Effector memory CD4-positive, alpha-beta T cell (primary cell): ENCODE measurements around the gene SLC22A23.

Experiments used
- DNase-seq, 3 donors: peaks; one replicate each; pipeline ENCODE4 v3.0.0-alpha.2; 2020
- H3K27ac ChIP-seq: 2 replicates; pipeline ENCODE4 v1.7.0; 2013; ENCODE audit warnings: mild to moderate bottlenecking, low read length, moderate library complexity; ENCODE audit not compliant: insufficient read depth, poor library complexity, severe bottlenecking
- H3K27me3 ChIP-seq: replicated peaks from 2 replicates; pipeline ENCODE4 v1.7.0; 2013; ENCODE audit warnings: mild to moderate bottlenecking, low read length; ENCODE audit not compliant: insufficient read depth, control insufficient read depth, poor library complexity, severe bottlenecking
- H3K36me3 ChIP-seq: 2 replicates; pipeline ENCODE4 v1.7.0; 2013; ENCODE audit warnings: mild to moderate bottlenecking, low read length, moderate library complexity; ENCODE audit not compliant: control insufficient read depth, insufficient read depth
- H3K4me1 ChIP-seq: 2 replicates; pipeline ENCODE4 v1.7.0; 2013; ENCODE audit warnings: low read length, mild to moderate bottlenecking; ENCODE audit not compliant: control insufficient read depth, insufficient read depth, poor library complexity, severe bottlenecking
- H3K4me3 ChIP-seq: 2 replicates; pipeline ENCODE4 v1.7.0; 2013; ENCODE audit warnings: low read length, low read depth, mild to moderate bottlenecking; ENCODE audit not compliant: insufficient read depth, poor library complexity, severe bottlenecking
- H3K9me3 ChIP-seq: 2 replicates; pipeline ENCODE4 v1.7.0; 2013; ENCODE audit warnings: mild to moderate bottlenecking, low read length, moderate library complexity; ENCODE audit not compliant: control insufficient read depth

SLC22A23 gene

GRCh38 chr6:3305831-3306230 is 151.0 kb downstream of the SLC22A23 start:
- Histone ChIP-seq H3K4me1 (no peaks in the 10 kb centered on the region), H3K36me3 (no peaks in the 10 kb centered on the region), H3K4me3 (no peak overlapping the region), H3K9me3 (no peaks in the 10 kb centered on the region), H3K27ac (no peak overlapping the region), H3K27me3 (no peaks in the 10 kb centered on the region)
- DNase-seq = no peak

GRCh38 chr6:3305216-3305565 is 151.7 kb downstream of the SLC22A23 start:
- Histone ChIP-seq H3K4me3 (no peak overlapping the region), H3K36me3 (no peaks in the 10 kb centered on the region), H3K27me3 (no peaks in the 10 kb centered on the region), H3K9me3 (no peaks in the 10 kb centered on the region), H3K27ac (no peak overlapping the region), H3K4me1 (no peaks in the 10 kb centered on the region)
- DNase-seq = no peak

GRCh38 chr6:3304500-3305215 is 152.2 kb downstream of the SLC22A23 start:
- Histone ChIP-seq H3K27ac (no peak overlapping the region), H3K4me1 (no peaks in the 10 kb centered on the region), H3K36me3 (no peaks in the 10 kb centered on the region), H3K4me3 (no peak overlapping the region), H3K9me3 (no peaks in the 10 kb centered on the region), H3K27me3 (no peaks in the 10 kb centered on the region)
- no peak for DNase-seq

GRCh38 chr6:3303795-3304411 is 152.9 kb downstream of the SLC22A23 start:
- H3K4me3 ChIP-seq = no peak overlapping the region

GRCh38 chr6:3301506-3301905 is 155.3 kb downstream of the SLC22A23 start:
- H3K27ac ChIP-seq = no peak overlapping the region
- DNase-seq = no peak
- H3K36me3 ChIP-seq = no peaks in the 10 kb centered on the region
- no peaks in the 10 kb centered on the region for H3K4me1 ChIP-seq
- no peak overlapping the region for H3K4me3 ChIP-seq
- no peaks in the 10 kb centered on the region for H3K9me3 ChIP-seq
- H3K27me3 ChIP-seq = no peaks in the 10 kb centered on the region

More at GRCh38 chr6:3303795-3304411, 152.9 kb downstream of the SLC22A23 start:
- DNase-seq = no peak
- no peaks in the 10 kb centered on the region for H3K4me1 ChIP-seq
- no peaks in the 10 kb centered on the region for H3K36me3 ChIP-seq
- H3K9me3 ChIP-seq = no peaks in the 10 kb centered on the region
- H3K27me3 ChIP-seq = no peaks in the 10 kb centered on the region
- no peak overlapping the region for H3K27ac ChIP-seq

- Histone ChIP-seq H3K27me3 (no peaks in the 10 kb centered on the region), H3K4me1 (no peaks in the 10 kb centered on the region), H3K9me3 (no peaks in the 10 kb centered on the region), H3K36me3 (no peaks in the 10 kb centered on the region), H3K27ac (no peak overlapping the region), H3K4me3 (no peak overlapping the region)
- DNase-seq = no peak
Measured at GRCh38 chr6:3299221-3299620, 157.6 kb downstream of the SLC22A23 start.

GRCh38 chr6:3297909-3298308 is 158.9 kb downstream of the SLC22A23 start:
- Histone ChIP-seq H3K4me3 (no peak overlapping the region), H3K36me3 (no peaks in the 10 kb centered on the region), H3K4me1 (no peaks in the 10 kb centered on the region), H3K27ac (no peak overlapping the region), H3K27me3 (no peaks in the 10 kb centered on the region), H3K9me3 (no peaks in the 10 kb centered on the region)
- no peak for DNase-seq

- Histone ChIP-seq H3K27me3 (no peaks in the 10 kb centered on the region), H3K27ac (no peak overlapping the region), H3K9me3 (no peaks in the 10 kb centered on the region), H3K4me1 (no peaks in the 10 kb centered on the region), H3K36me3 (no peaks in the 10 kb centered on the region), H3K4me3 (no peak overlapping the region)
- DNase-seq = no peak
Measured at GRCh38 chr6:3297006-3297405, 159.8 kb downstream of the SLC22A23 start.

- Histone ChIP-seq H3K27me3 (no peaks in the 10 kb centered on the region), H3K4me1 (no peaks in the 10 kb centered on the region), H3K36me3 (no peaks in the 10 kb centered on the region), H3K9me3 (no peaks in the 10 kb centered on the region), H3K27ac (no peak overlapping the region), H3K4me3 (no peak overlapping the region)
- no peak for DNase-seq
Measured at GRCh38 chr6:3296537-3296936, 160.3 kb downstream of the SLC22A23 start.

GRCh38 chr6:3296078-3296477 is 160.8 kb downstream of the SLC22A23 start:
- Histone ChIP-seq H3K27ac (no peak overlapping the region), H3K4me3 (no peak overlapping the region), H3K36me3 (no peaks in the 10 kb centered on the region), H3K27me3 (no peaks in the 10 kb centered on the region), H3K9me3 (no peaks in the 10 kb centered on the region), H3K4me1 (no peaks in the 10 kb centered on the region)
- no peak for DNase-seq
